SW 1271 (cell line): ENCODE data around the gene ACAA2.

Experiments
- DNase-seq, 2 experiments: peaks; one replicate each; lab custom pipeline; 2025; lab: John Stamatoyannopoulos, UW

Gene ACAA2

DNA sequence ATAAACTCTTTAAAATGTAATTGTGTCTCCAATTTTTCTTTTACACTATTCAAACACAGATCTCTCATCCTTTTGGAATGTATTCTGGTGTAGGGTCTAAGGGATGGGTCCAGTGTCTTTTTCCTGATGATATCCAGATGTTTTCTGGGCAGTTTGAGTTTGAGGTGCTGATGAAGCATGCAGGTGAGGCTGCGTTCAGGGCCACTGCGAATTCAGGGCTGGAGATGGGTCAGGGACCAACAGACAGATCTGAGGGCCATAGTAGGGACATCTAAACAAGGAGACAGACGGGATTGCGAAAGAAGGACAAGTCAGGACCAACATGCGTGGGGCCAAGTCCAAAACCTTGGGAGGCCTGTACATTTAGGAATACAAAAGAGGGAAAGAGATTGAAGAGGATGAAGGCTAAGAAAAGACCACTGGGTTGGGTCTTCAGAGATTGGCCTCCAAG lies 70.2 kb downstream of the ACAA2 start:
- DNase-seq = no peak

DNA sequence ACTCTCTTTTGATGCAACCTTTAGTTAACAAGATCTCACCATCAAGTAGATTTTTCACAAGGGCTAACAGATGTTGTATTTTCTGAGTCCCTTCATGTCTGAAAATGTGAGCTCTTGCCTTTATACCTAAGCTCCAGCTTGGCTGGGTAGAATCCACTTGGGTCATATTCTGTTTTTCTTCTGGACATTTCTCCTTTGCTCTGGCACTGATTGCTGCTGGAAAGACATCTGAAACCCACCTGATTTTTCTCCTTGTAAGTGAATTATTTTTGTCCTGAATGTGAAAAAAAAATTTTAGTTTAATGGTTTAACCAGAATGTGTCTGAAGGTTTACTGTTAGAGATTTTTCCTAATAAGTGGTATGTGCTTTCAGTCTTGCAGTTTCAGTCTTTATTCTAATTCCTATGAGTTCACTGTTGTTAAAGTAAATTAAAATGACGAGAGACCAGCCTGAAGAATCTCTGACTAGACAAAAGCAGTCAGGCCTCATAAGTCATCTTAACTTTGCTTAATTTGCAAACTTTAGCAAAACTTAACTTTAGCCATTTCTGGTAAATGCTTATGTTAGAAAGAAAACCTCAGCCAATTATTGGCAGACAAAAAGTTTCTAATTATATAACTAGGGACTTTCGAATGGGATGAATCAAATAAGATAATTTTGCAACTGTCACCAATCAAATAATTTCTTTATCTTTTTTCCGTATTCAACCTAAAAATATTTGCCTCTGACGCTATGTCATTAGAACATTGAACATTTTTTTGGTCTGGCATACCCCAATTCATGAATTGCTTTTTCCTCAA lies 70.8 kb downstream of the ACAA2 start:
- DNase-seq = no peak

DNA sequence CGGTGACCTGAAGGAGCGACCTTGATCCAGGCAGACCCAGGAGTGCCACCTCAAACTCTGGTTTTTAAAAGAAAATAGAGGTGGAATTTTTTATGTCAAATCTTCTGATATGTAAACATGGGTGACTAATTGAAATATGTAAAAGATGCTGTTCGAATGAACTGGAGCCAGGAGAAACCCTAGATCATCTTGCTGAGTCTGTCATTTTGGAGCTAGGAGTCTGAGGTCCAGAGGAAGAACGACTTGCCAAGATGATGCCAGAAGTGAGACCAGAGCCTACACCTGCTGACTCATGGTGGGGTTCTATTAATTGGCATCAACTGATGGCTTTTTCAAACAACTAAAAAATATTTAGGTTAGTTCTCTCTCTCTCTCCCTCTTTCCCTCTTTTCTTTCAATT lies 74.1 kb downstream of the ACAA2 start:
- DNase-seq = no peak

DNA sequence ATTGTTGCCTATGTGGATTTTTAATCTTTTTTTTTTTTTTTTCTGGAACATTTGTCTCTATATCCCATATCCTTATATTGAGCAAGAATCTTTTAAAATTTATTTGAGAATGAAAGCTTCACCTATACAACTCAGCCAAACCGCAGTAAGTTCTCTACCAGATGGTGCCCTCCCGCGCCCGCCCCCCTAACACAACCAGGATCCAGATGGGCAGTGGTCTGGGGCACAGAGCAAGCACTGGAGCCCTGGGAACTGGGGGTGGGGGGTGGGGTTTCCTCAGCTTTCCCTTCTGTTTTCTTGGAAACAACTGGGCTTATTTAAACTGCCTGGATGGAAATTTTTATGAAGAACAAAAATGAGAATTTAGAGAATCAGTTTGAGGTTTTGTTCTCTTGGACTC lies 74.6 kb downstream of the ACAA2 start:
- no peak for DNase-seq

DNA sequence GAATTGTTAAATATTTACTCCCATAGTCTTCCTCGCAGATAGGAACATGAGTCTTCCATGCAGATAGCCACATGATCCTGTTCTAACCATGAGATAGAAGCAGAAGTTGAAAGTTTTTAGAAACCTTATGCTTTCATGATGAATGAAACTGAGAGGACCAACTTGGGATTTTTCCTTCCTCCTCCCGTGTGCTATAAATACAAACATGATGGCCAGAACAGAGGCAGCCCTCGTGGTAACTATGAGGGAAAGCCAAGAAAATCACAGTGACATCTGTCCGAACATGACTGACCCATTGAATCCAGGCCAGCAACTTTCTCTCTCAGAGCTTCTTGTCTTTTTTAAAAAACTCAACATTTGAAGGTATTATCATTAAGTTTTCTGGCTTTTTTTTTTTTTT lies 78.5 kb downstream of the ACAA2 start:
- DNase-seq = no peak

DNA sequence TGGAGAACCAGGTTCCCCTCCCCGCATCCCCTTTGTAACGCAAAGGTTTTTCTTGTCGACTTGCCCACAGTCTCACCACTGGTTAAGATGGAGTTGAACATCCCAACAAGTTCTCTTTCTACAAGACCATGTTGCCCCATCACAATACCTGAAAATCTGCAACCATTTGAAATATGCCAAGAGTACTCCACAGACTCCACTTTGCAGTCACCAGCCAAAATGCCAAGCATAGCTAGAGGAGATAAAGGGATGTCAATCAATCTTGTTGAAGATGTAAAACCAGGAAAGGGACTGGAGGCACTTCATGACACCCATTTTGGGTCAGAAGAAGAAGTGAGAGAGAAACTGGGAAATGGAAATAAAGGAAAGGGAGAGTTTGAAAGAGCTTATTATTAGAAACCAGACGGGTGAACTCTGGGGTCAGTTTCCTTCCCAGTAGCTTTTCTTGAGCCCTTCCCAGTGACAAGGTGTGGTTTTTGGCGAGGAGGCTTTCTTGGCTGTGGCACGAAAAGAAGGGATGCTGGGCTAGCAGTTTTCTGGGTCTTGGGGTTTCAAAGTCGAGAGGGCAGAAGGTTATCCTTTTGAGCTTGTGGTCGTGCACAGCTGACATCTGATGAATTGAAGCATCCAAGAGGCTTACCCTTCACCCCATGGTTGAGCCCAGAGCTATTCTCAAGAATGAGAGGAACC lies 79.3 kb downstream of the ACAA2 start:
- no peak for DNase-seq

- no peak for DNase-seq
Observed at GRCh38 chr18:49733321-49733720, 80.0 kb downstream of the ACAA2 start.
